22Rv1 (cell line): ENCODE measurements around the gene KIZ.

Source experiments
- ZFX ChIP-seq: fragments of 450-650 bp; IDR thresholded peaks from 2 replicates; pipeline ENCODE4 v1.6.1; 2017; ENCODE audit warnings: antibody characterized with exemption, borderline replicate concordance
- TF ChIP-seq, protein P1 (sequence below): fragments of 450-650 bp; IDR thresholded peaks from 2 replicates; pipeline ENCODE4 v1.5.1; 2017; ENCODE audit warnings: mild to moderate bottlenecking

DNA sequence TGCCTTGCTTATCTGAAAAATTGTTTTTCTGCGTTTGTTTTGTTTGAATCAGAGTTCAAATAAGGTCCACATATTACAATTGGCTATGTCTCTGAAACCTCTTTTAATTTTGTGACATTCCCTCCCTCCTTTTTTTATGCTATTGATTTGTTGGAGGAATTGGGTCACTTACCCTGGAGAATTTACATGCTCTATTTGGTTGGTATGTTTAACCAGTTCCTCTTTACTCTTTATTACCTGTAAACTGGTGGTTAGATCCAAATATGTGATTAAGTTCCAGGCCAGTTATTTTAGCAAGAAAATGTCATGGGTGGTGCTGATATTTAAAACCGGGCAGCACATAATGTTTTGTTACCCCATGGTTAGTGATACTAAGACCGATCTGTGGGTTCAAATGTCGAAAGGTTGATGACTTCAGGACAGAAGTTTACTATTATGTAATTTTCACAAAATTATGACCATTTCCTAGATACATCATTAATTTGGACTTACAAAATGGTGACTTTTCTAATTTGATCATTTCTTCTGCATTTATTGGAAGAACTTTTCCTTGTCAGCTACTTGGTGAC lies 77.3 kb downstream of the KIZ start:
- TF ChIP-seq, protein P1, sequence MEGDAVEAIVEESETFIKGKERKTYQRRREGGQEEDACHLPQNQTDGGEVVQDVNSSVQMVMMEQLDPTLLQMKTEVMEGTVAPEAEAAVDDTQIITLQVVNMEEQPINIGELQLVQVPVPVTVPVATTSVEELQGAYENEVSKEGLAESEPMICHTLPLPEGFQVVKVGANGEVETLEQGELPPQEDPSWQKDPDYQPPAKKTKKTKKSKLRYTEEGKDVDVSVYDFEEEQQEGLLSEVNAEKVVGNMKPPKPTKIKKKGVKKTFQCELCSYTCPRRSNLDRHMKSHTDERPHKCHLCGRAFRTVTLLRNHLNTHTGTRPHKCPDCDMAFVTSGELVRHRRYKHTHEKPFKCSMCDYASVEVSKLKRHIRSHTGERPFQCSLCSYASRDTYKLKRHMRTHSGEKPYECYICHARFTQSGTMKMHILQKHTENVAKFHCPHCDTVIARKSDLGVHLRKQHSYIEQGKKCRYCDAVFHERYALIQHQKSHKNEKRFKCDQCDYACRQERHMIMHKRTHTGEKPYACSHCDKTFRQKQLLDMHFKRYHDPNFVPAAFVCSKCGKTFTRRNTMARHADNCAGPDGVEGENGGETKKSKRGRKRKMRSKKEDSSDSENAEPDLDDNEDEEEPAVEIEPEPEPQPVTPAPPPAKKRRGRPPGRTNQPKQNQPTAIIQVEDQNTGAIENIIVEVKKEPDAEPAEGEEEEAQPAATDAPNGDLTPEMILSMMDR, result no peak
- no peak for TF ChIP-seq ZFX
